GOT3 (cell line): Measurements from ENCODE around the gene UMPS.

ENCODE experiments used
- DNase-seq: peaks from one replicate; lab custom pipeline; 2025; ENCODE audit warnings: mixed read lengths; lab: John Stamatoyannopoulos, UW

The UMPS gene

GRCh38 chr3:124730129-124730940, at the start of gene UMPS:
Gene UMPS (plus strand): TSS chr3:124730452. CDS start chr3:124730472, 20 bp downstream.
- peak; percentile 22 for DNase-seq

- no peak for DNase-seq
Measured at GRCh38 chr3:124680521-124680920, 49.7 kb upstream of the UMPS start.

- no peak for DNase-seq
Measured at GRCh38 chr3:124682263-124682662, 48.0 kb upstream of the UMPS start.

- no peak for DNase-seq
Measured at GRCh38 chr3:124684459-124684858, 45.8 kb upstream of the UMPS start.

GRCh38 chr3:124685067-124685466, 45.2 kb upstream of the UMPS start:
- DNase-seq, result no peak

- DNase-seq, result no peak
Measured at GRCh38 chr3:124685481-124685880, 44.8 kb upstream of the UMPS start.

GRCh38 chr3:124686028-124686670, 44.1 kb upstream of the UMPS start:
- DNase-seq, result no peak

- DNase-seq, result peak; percentile 20
Measured at GRCh38 chr3:124688581-124689454, 41.4 kb upstream of the UMPS start.

GRCh38 chr3:124691599-124691998, 38.7 kb upstream of the UMPS start:
- no peak for DNase-seq

GRCh38 chr3:124694486-124694885, 35.8 kb upstream of the UMPS start:
- DNase-seq, result no peak

- no peak for DNase-seq
Measured at GRCh38 chr3:124695369-124695768, 34.9 kb upstream of the UMPS start.

- DNase-seq, result no peak
Measured at GRCh38 chr3:124696006-124696405, 34.2 kb upstream of the UMPS start.

GRCh38 chr3:124697302-124697701, 33.0 kb upstream of the UMPS start:
- DNase-seq, result no peak

- DNase-seq, result no peak
Measured at GRCh38 chr3:124698030-124698770, 32.1 kb upstream of the UMPS start.

GRCh38 chr3:124699051-124699450, 31.2 kb upstream of the UMPS start:
- no peak for DNase-seq

GRCh38 chr3:124699686-124700396, 30.4 kb upstream of the UMPS start:
- no peak for DNase-seq

GRCh38 chr3:124700880-124701684, 29.2 kb upstream of the UMPS start:
- no peak for DNase-seq

GRCh38 chr3:124701687-124702086, 28.6 kb upstream of the UMPS start:
- DNase-seq, result no peak

- DNase-seq, result no peak
Measured at GRCh38 chr3:124702950-124703349, 27.3 kb upstream of the UMPS start.

GRCh38 chr3:124705552-124705951, 24.7 kb upstream of the UMPS start:
- DNase-seq, result no peak
